CD4-positive, alpha-beta T cell treated with Interleukin-4 for 1 hour (primary cell): ENCODE data around the gene BCORL1.

Experiments
- DNase-seq, 2 donors: peaks; one replicate each; pipeline ENCODE4 v3.0.0-alpha.2; 2020 to 2022

Gene BCORL1

GRCh38 chrX:130098210-130098552 is 115.7 kb downstream of the BCORL1 start:
- DNase-seq = no peak

GRCh38 chrX:130100180-130100579 is 117.7 kb downstream of the BCORL1 start:
- DNase-seq = no peak

DNA sequence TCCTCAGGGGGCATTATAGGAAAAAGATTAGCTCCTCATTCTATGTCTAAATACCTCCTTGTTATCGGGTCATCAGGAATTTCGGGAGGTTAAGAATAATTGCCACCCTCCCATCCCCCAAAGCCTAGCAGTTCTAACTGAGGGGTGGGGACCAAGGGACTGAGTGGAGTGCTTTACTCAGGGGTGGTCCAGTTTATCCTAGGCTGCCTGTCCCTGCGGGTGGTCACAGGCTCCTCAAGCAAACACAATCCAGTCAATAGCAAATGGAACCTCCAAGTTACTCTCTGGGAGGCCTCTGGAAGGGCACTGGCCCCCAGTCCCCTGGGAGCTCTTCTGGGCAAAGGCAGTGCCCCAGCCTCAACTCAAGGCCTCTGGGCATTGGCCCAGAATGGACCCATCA is 121.2 kb downstream of the BCORL1 start:
- no peak for DNase-seq

GRCh38 chrX:130105244-130105643 is 122.8 kb downstream of the BCORL1 start:
- no peak for DNase-seq

- DNase-seq = no peak
Observed at GRCh38 chrX:130106071-130106470, 123.6 kb downstream of the BCORL1 start.
